ENCODE measurements around the gene EHMT1.

Gene EHMT1

DNA sequence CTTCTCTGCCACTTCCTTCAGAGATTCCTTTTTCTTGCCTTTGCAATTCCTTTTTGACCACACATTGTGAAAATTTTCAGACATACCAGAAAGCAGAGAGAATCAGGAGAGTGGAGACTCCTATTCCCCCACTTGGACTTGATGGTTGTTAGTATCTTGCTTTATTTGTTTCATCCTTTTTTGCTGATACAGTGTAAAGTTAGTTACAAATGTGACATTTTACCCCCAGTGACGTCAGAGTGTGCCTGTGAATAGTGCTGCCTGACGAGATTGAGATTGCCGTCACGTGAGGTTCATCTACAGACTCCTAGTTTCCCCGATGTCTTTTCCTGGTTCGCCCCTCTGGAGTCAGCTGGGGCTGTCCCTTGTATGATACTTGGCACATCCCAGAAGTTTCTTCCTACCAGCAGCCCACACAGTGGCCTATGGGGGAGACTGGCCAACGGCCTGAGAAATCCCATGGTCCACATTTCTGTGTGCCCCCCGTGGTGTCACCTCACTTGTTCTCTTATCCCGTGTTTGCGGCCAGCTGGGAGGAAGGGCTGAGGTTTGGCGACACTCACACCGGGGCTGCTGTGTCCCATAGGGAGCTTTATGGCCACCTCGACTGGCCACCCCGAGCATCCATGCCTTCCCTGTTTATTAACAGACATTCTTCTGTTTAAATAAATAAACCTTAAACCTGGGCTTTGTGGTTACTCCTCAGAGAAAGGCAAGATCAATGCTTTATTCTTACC is 210.6 kb downstream of the EHMT1 start:
- DNase-seq (ENCODE audit: low read depth) = no peak

DNA sequence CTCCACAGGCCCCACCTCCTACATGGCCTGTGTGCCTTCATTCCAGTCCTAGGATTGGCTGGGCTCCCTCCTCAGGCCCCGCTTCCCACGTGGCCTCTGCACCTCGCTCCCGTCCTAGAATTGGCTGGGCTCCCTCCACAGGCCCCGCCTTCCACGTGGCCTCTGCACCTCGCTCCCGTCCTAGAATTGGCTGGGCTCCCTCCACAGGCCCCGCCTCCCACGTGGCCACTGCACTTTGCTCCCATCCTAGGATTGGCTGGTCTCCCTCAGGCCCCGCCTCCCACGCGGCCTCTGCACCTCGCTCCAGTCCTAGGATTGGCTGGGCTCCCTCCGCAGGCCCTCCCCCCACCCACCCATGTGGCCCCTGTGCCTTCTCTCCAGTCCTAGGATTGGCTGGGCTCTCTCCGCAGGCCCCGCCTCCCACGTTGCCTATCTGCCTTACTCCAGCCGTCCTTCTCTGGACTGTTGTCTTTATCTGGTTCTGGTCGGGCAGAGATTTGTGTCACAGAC is 213.4 kb downstream of the EHMT1 start:
- no peak for DNase-seq (ENCODE audit: low read depth)

DNA sequence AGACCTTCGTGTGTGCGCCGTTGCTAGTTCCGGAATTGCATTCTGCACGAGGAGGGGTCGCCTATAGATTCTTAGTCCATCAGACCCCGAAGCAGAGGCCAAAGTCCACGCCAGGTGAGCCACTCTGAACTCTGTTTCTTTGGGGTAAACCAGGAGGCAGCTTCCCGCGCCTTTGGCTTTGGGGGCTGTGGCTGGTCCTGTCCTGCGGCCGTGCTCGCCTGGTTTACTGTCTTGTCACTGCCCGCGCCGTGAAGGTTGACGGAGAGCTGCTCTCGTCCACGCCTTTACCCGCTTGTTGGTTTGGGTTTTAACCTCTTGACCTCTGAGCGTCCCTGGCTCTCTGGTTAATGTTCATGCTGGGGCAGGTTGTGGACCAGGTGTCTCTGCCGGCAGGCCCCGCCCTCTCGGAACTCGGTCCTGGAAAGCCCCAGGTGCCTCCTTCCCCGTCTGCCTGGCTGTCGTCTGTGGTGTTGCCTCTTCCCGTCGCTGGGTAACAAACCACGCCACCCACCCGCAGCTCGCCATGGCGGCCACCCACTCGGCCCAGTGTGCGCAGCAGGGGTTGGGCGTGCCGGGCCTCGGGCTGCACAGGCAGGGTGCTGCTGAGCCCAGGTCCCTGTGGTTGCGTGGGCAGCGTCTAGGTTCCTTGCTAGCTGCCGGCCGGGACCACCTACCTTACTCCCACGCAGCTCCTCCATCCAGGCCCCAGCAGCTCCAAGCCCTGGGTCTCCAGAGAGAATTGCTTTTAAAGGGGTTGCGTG is 214.2 kb downstream of the EHMT1 start:
- DNase-seq (ENCODE audit: low read depth) = no peak

GRCh38 chr9:137833721-137834613 is 215.2 kb downstream of the EHMT1 start:
- DNase-seq (ENCODE audit: low read depth) = no peak

DNA sequence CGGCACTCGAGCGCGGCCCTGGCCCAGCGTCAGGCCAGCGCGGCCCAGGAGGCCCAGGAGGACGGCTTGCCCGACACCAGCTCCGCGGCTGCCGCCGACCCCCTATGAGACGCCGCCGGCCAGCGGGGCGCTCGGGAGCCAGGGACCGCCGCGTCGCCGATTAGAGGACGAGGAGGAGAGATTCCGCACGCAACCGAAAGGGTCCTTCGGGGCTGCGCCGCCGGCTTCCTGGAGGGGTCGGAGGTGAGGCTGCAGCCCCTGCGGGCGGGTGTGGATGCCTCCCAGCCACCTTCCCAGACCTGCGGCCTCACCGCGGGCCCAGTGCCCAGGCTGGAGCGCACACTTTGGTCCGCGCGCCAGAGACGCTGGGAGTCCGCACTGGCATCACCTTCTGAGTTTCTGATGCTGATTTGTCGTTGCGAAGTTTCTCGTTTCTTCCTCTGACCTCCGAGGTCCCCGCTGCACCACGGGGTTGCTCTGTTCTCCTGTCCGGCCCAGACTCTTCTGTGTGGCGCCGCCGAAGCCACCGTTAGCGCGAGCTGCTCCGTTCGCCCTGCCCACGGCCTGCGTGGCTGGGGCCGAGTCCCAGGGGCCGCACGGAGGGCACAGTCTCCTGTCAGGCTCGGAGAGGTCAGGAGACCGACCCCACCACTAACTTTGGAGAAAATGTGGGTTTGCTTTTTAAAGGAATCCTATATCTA is 216.2 kb downstream of the EHMT1 start:
- DNase-seq (ENCODE audit: low read depth) = no peak

- DNase-seq (ENCODE audit: low read depth) = no peak
Observed at GRCh38 chr9:137836151-137836830, 217.5 kb downstream of the EHMT1 start.

GRCh38 chr9:137836831-137837241 is 218.0 kb downstream of the EHMT1 start:
- no peak for DNase-seq (ENCODE audit: low read depth)

GRCh38 chr9:137837345-137838278 is 218.8 kb downstream of the EHMT1 start:
- DNase-seq (ENCODE audit: low read depth) = no peak

GRCh38 chr9:137838576-137838975 is 219.8 kb downstream of the EHMT1 start:
- DNase-seq (ENCODE audit: low read depth) = no peak

- no peak for DNase-seq (ENCODE audit: low read depth)
Observed at GRCh38 chr9:137843355-137843754, 224.6 kb downstream of the EHMT1 start.

GRCh38 chr9:137851516-137852267 is 232.9 kb downstream of the EHMT1 start:
- no peak for DNase-seq (ENCODE audit: low read depth)

GRCh38 chr9:137853392-137853995 is 234.7 kb downstream of the EHMT1 start:
- no peak for DNase-seq (ENCODE audit: low read depth)

DNA sequence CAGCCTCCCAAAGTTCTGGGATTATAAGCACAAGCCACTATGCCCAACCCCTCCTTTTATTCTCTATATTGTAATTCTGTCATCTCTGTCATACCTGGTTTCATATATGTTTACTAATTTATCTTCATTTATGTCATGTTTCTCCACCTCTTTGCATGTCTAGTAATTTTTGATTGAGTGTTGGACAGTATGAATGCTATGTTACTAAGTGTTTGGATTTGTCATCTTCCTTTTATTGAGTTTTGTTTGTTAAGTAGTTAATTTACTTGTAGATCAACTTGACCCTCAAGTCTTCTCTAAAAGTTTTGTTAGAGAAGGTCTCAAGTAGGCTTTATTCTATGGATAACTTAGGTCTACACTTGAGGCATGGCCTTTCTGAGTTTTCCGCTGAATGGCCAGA is 241.6 kb downstream of the EHMT1 start:
- no peak for DNase-seq (ENCODE audit: low read depth)

DNA sequence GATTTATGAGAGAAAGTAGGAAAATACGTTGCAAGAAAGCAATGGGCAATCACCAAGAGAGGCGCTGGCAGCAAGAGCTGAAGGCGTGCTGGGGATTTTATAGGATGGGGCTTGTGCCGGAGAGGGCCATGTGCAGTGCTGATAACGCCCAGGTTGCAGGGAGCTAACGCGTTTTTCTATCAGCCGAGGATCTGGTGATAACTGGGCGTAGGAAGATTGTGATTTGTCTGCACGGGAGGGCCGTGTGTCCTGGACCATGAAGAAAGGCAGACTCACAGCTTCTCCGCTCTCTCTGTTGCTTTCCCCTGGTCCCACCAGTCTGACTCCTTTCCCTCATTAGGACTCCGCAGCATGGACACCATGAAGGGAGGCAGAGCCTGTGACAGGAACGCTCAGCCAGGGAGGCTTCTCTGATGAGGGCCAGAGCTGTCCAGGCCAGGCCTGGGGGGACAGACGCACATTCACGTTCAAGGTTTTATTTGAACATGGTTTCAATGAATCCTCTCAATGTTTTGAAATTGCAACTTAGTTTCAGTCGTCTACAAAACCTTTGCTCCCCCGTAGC is 246.9 kb downstream of the EHMT1 start:
- no peak for DNase-seq (ENCODE audit: low read depth)

GRCh38 chr9:137866226-137867141 is 247.7 kb downstream of the EHMT1 start:
- no peak for DNase-seq (ENCODE audit: low read depth)

- DNase-seq (ENCODE audit: low read depth) = no peak
Observed at GRCh38 chr9:137870432-137870831, 251.6 kb downstream of the EHMT1 start.

DNA sequence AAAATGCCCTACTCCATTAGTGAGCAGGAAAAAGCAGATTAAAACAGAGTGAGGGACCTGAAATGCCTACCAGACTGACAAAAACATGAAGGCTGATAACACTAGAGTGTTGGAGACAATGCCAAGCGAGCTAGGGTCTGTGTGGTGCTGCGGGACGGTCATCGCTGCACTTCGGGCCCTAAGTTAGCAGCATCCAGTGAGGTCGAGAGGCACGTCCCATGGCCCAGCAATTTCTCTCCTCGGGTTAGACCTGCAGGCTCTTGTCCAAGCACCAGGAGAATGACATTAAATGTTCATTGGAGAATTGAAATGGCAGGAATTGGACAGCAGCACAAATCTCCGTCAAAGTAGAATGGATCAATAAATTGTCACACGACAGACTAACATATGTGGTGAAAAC is 253.5 kb downstream of the EHMT1 start:
- no peak for DNase-seq (ENCODE audit: low read depth)
